ENCODE data around the gene PARL. TPM values are rescaled to one million over a fixed set of nuclear protein-coding genes. Genes with fewer than 3 reads are reported as not detected.

PARL gene
- total RNA-seq, 1 experiment from 2014 or later: 69.7 TPM

DNA sequence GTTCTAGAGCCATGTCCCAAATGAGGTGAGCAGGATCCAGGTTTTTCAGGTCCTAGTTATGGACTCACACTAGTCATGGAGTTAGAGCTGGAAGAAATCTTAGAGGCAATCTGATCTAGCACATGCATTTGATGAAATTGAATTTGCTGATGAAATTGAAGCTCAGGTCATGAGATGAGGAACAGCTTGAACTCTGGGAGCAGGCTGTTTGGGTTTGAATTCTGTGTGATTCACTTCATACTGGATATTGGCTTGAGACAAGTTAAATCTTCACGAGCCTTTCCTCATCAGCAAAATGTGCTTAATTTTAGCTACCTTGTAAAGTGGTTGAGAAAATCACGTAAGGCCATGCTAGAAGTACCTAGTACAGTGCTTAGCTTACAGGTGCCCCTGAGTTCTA, 33.5 kb upstream of the PARL start (continued):
- TF ChIP-seq, protein P1, sequence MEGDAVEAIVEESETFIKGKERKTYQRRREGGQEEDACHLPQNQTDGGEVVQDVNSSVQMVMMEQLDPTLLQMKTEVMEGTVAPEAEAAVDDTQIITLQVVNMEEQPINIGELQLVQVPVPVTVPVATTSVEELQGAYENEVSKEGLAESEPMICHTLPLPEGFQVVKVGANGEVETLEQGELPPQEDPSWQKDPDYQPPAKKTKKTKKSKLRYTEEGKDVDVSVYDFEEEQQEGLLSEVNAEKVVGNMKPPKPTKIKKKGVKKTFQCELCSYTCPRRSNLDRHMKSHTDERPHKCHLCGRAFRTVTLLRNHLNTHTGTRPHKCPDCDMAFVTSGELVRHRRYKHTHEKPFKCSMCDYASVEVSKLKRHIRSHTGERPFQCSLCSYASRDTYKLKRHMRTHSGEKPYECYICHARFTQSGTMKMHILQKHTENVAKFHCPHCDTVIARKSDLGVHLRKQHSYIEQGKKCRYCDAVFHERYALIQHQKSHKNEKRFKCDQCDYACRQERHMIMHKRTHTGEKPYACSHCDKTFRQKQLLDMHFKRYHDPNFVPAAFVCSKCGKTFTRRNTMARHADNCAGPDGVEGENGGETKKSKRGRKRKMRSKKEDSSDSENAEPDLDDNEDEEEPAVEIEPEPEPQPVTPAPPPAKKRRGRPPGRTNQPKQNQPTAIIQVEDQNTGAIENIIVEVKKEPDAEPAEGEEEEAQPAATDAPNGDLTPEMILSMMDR (IDR thresholded peaks at IDR 0.05 in 2 of 3, conservative IDR thresholded peaks at IDR 0.05 in 1 of 3; ENCODE audit: borderline replicate concordance in 1 of 3, insufficient read depth in 1 of 3, low read depth in 2 of 3, low read length in 2 of 3): no peak
- TF ChIP-seq, protein P2, sequence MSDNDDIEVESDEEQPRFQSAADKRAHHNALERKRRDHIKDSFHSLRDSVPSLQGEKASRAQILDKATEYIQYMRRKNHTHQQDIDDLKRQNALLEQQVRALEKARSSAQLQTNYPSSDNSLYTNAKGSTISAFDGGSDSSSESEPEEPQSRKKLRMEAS (IDR thresholded peaks at IDR 0.05): no peak
- no peak for TF ChIP-seq EGR1 (IDR thresholded peaks at IDR 0.05; ENCODE audit: low read depth)
- TF ChIP-seq, protein P3, sequence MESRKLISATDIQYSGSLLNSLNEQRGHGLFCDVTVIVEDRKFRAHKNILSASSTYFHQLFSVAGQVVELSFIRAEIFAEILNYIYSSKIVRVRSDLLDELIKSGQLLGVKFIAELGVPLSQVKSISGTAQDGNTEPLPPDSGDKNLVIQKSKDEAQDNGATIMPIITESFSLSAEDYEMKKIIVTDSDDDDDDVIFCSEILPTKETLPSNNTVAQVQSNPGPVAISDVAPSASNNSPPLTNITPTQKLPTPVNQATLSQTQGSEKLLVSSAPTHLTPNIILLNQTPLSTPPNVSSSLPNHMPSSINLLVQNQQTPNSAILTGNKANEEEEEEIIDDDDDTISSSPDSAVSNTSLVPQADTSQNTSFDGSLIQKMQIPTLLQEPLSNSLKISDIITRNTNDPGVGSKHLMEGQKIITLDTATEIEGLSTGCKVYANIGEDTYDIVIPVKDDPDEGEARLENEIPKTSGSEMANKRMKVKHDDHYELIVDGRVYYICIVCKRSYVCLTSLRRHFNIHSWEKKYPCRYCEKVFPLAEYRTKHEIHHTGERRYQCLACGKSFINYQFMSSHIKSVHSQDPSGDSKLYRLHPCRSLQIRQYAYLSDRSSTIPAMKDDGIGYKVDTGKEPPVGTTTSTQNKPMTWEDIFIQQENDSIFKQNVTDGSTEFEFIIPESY (IDR thresholded peaks at IDR 0.05; ENCODE audit: extremely low read depth, insufficient replicate concordance, low read length): no peak

DNA sequence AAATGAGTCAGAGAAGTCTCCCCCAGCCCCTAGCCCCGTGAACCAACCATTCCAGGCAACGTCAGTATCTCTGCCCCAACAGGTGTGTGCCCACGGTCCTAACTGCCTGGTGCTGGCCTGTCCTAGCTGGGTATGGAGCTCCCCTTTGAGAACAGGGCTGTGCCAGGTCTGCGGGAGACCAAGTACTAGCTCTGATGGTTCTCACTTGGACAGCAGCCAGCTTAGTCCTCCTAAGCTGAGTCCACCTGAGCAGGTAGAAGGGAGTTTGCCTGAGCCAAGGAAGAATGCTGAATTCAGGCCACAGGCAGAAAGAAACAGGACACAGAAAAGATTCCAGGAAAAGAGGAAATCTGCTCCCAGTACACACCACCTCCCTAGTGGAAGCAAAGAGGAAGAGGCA, 33.1 kb upstream of the PARL start:
- H4K20me1 ChIP-seq (ENCODE audit: insufficient read depth): no peaks in the 10 kb centered on the region
- ChIA-PET CTCF (no interaction called here), POLR2A (no interaction called here), RAD21 (ENCODE audit: low non-redundant PET in 1 of 2, low total read pairs in 2 of 2, uncharacterized antibody in 2 of 2, unreplicated experiment in 2 of 2) (no interaction called here)
- H3K9me2 ChIP-seq (ENCODE audit: insufficient read depth): no peaks in the 10 kb centered on the region
- intact Hi-C loops (cut with micrococcal nuclease): no loop called here
- peaks cover 0 to 23% of the 10 kb centered on the region in 2 experiments; a peak in 2 of 4 replicates for H3K4me1 ChIP-seq (ENCODE audit: control insufficient read depth in 1 of 2, insufficient read depth in 2 of 2, low read length in 2 of 2)
- no peak overlapping the region for H2AFZ ChIP-seq (ENCODE audit: low read depth, low read length, poor library complexity, severe bottlenecking)
- no peaks in the 10 kb centered on the region for H3K27me3 ChIP-seq (ENCODE audit: insufficient read depth, low read length)
- peaks cover 0 to 3% of the 10 kb centered on the region in 2 experiments; a peak in 1 of 4 replicates for H3K36me3 ChIP-seq (ENCODE audit: control insufficient read depth in 1 of 2, insufficient read depth in 2 of 2, low read length in 2 of 2)
- H3K79me2 ChIP-seq (ENCODE audit: insufficient read depth, low read length): no peaks in the 10 kb centered on the region
- H3K27ac ChIP-seq (ENCODE audit: low read depth, low read length): no peak overlapping the region
- H3K4me3 ChIP-seq (replicated peaks in 1 of 2; ENCODE audit: low read depth in 1 of 2, low read length in 2 of 2): no peak overlapping the region
- no peaks in the 10 kb centered on the region for H3K9me3 ChIP-seq (ENCODE audit: control insufficient read depth in 1 of 2, insufficient read depth in 1 of 2, low read depth in 1 of 2, low read length in 2 of 2)
- H3K9ac ChIP-seq (ENCODE audit: low read length): no peak overlapping the region
- no TSS peak for BruUV-seq (replicated peaks)
- TF ChIP-seq POLR2A (IDR thresholded peaks at IDR 0.05; ENCODE audit: borderline replicate concordance, extremely low read depth, insufficient read depth, insufficient read length) (no peak), EZH2 (IDR thresholded peaks at IDR 0.05) (no peak), SRF (IDR thresholded peaks at IDR 0.05; ENCODE audit: low read depth) (no peak), ZFX (IDR thresholded peaks at IDR 0.05) (no peak)
- TF ChIP-seq, protein P3 (IDR thresholded peaks at IDR 0.05; ENCODE audit: extremely low read depth, insufficient replicate concordance, low read length): no peak
- H3K4me2 ChIP-seq (ENCODE audit: low read length): no peak overlapping the region
- ATAC-seq (no peak), DNase-seq (ENCODE audit: low read depth, low spot score) (no peak)

Measured in HCT116 (cell line).